ENCODE measurements around the gene IGF2. TPM values are rescaled to one million over a fixed set of nuclear protein-coding genes. Genes with fewer than 3 reads are reported as not detected.

Gene IGF2
- total RNA-seq, 6 donors from 2014 or later, result 7.0 to 24.4 (median 8.4) TPM; not detected in 1

- ATAC-seq (ENCODE audit: low FRiP score in 2 of 2) (no peak), DNase-seq (peak in 1 of 2 donors; percentile 67)
- Histone ChIP-seq H3K9me3 (no peaks in the 10 kb centered on the region), H3K36me3 (no peaks in the 10 kb centered on the region), H3K27me3 (peaks cover 0 to 8% (median 3%) of the 10 kb centered on the region in 4 donors), H3K4me1 (peaks cover 7 to 11% (median 9%) of the 10 kb centered on the region in 4 donors), H3K27ac (no peak overlapping the region), H3K4me3 (no peak overlapping the region)
- WGBS, 2 donors, result 68 to 81% methylated on average over 20 to 25 of the region's 31 CpGs
- no peak for TF ChIP-seq CTCF (IDR thresholded peaks at IDR 0.05)
- no peak for TF ChIP-seq POLR2AphosphoS5 (IDR thresholded peaks at IDR 0.05)
- no peak for TF ChIP-seq POLR2A (IDR thresholded peaks at IDR 0.05)
- TF ChIP-seq EP300 (IDR thresholded peaks at IDR 0.05), result no peak
These were observed 28.2 kb upstream of the IGF2 start for GRCh38 chr11:2167141-2168045.

GRCh38 chr11:2166091-2166851 lies 27.1 kb upstream of the IGF2 start:
- Histone ChIP-seq H3K4me1 (peaks cover 7 to 11% (median 9%) of the 10 kb centered on the region in 4 donors), H3K36me3 (no peaks in the 10 kb centered on the region), H3K27ac (no peak overlapping the region), H3K27me3 (peaks cover 0 to 8% (median 3%) of the 10 kb centered on the region in 4 donors), H3K4me3 (peak overlapping the region in 3 of 4 donors; percentile 7 to 32 (median 23)), H3K9me3 (no peaks in the 10 kb centered on the region)
- WGBS, 2 donors, result 2% methylated on average over 24 of the region's 70 CpGs; no CpG with 5 or more reads in 1 of the 2 donors
- ATAC-seq (ENCODE audit: low FRiP score in 2 of 2), result peak in 1 of 2 donors; percentile 25
- peak in 1 of 2 donors; percentile 90 for DNase-seq
- TF ChIP-seq POLR2AphosphoS5 (IDR thresholded peaks at IDR 0.05), result no peak
- TF ChIP-seq EP300 (IDR thresholded peaks at IDR 0.05), result no peak
- peak; percentile 18 to 68 (median 54) for TF ChIP-seq CTCF (IDR thresholded peaks at IDR 0.05)
- no peak for TF ChIP-seq POLR2A (IDR thresholded peaks at IDR 0.05)

GRCh38 chr11:2165571-2165970 lies 26.4 kb upstream of the IGF2 start:
- Histone ChIP-seq H3K4me3 (no peak overlapping the region), H3K9me3 (no peaks in the 10 kb centered on the region), H3K27me3 (peaks cover 0 to 8% (median 3%) of the 10 kb centered on the region in 4 donors), H3K4me1 (peaks cover 7 to 11% (median 9%) of the 10 kb centered on the region in 4 donors), H3K27ac (no peak overlapping the region), H3K36me3 (no peaks in the 10 kb centered on the region)
- TF ChIP-seq POLR2AphosphoS5 (IDR thresholded peaks at IDR 0.05) (no peak), POLR2A (IDR thresholded peaks at IDR 0.05) (no peak), CTCF (IDR thresholded peaks at IDR 0.05) (no peak), EP300 (IDR thresholded peaks at IDR 0.05) (no peak)
- DNase-seq, result peak in 1 of 2 donors; percentile 51
- 89% methylated on average over 12 of the region's 13 CpGs; no CpG with 5 or more reads in 1 of the 2 donors for WGBS, 2 donors
- no peak for ATAC-seq (ENCODE audit: low FRiP score in 2 of 2)

- Histone ChIP-seq H3K36me3 (no peaks in the 10 kb centered on the region), H3K27ac (no peak overlapping the region), H3K4me1 (peaks cover 7 to 11% (median 9%) of the 10 kb centered on the region in 4 donors), H3K9me3 (no peaks in the 10 kb centered on the region), H3K4me3 (no peak overlapping the region), H3K27me3 (peaks cover 0 to 8% (median 3%) of the 10 kb centered on the region in 4 donors)
- WGBS, 2 donors, result 58 to 75% methylated on average over 6 to 19 of the region's 20 CpGs
- ATAC-seq (ENCODE audit: low FRiP score in 2 of 2), result no peak
- DNase-seq, result peak in 1 of 2 donors; percentile 51
- no peak for TF ChIP-seq POLR2A (IDR thresholded peaks at IDR 0.05)
These were observed 25.8 kb upstream of the IGF2 start for GRCh38 chr11:2164861-2165555.
